Measurements from ENCODE around the gene CGB5.
"Not testable (repeated sequence)": the region's sequence is repeated elsewhere in the genome, so short reads cannot be mapped to it uniquely, and the experiment has no call there.

Gene CGB5

DNA sequence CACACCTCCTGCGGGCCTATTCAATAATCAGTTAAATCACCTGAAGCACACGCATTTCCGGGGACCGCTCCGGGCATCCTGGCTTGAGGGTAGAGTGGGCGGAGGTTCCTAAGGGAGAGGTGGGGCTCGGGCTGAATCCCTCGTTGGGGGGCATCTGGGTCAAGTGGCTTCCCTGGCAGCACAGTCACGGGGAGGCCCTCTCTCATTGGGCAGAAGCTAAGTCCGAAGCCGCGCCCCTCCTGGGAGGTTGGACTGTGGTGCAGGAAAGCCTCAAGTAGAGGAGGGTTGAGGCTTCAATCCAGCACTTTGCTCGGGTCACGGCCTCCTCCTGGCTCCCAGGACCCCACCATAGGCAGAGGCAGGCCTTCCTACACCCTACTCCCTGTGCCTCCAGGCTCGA lies at the start of gene CGB5:
Gene CGB5, plus strand, starts transcription at position 301 of the 400 bp plus-strand sequence. CDS start 362 bp downstream, outside the sequence.
- H3K36me3 ChIP-seq (ENCODE audit: control insufficient read depth in 2 of 2, insufficient read depth in 1 of 2, low read length in 2 of 2); H3K9me3 ChIP-seq (ENCODE audit: control insufficient read depth, insufficient read depth, low read depth, low read length); POLR2A ChIA-PET; CTCF ChIA-PET; H3K27ac ChIP-seq (ENCODE audit: extremely low read depth, low read depth, low read length); H3K4me3 ChIP-seq (ENCODE audit: low read depth, low read length); H3K4me1 ChIP-seq (ENCODE audit: control insufficient read depth, insufficient read depth, low read length): not testable (repeated sequence)

DNA sequence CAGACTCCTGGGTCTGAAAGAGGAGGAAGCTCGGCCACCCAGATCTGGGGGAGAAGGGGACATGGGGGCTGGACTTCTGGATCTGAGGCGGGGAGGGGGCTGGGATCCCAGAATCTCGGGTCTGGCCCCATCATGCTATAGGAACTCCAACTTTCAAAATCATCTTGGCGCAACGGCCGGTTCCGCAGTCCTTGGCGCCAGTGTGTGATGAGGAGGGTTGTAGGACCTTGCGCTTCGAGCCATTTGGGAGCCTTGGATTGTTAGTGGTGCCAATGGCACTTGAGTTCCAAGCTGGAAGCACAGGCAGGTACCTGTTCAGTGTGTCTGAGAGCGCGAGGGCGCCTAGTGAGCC lies 49.6 kb upstream of the CGB5 start:
- POLR2A ChIA-PET = interaction anchor here (0.5 to 2.8 kb wide), 38 partner anchors 9 to 498 kb away, joined by 3 to 33 read pairs (median 6); partner anchors contain the start of genes ALDH16A1, DHDH, FTL and LHB
- TF ChIP-seq, protein P1, sequence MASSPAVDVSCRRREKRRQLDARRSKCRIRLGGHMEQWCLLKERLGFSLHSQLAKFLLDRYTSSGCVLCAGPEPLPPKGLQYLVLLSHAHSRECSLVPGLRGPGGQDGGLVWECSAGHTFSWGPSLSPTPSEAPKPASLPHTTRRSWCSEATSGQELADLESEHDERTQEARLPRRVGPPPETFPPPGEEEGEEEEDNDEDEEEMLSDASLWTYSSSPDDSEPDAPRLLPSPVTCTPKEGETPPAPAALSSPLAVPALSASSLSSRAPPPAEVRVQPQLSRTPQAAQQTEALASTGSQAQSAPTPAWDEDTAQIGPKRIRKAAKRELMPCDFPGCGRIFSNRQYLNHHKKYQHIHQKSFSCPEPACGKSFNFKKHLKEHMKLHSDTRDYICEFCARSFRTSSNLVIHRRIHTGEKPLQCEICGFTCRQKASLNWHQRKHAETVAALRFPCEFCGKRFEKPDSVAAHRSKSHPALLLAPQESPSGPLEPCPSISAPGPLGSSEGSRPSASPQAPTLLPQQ (tag by site-specific recombination; IDR thresholded peaks at IDR 0.05) = no peak
- no peak for TF ChIP-seq ZNF274 (IDR thresholded peaks at IDR 0.05; ENCODE audit: low read length)
- TF ChIP-seq ZNF274 (tag by site-specific recombination; IDR thresholded peaks at IDR 0.05; ENCODE audit: borderline replicate concordance) = 0 out of 2 replicates have a peak, but pooled peaks have one; percentile 17
- TF ChIP-seq ZNF76 (tag by site-specific recombination; IDR thresholded peaks at IDR 0.05; ENCODE audit: borderline replicate concordance, low read depth) = peak; percentile 68
- TF ChIP-seq, protein P2, sequence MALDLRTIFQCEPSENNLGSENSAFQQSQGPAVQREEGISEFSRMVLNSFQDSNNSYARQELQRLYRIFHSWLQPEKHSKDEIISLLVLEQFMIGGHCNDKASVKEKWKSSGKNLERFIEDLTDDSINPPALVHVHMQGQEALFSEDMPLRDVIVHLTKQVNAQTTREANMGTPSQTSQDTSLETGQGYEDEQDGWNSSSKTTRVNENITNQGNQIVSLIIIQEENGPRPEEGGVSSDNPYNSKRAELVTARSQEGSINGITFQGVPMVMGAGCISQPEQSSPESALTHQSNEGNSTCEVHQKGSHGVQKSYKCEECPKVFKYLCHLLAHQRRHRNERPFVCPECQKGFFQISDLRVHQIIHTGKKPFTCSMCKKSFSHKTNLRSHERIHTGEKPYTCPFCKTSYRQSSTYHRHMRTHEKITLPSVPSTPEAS (tag by site-specific recombination; IDR thresholded peaks at IDR 0.05) = no peak
- TF ChIP-seq ZNF341 (tag by site-specific recombination; IDR thresholded peaks at IDR 0.05; ENCODE audit: low read depth) = peak; percentile 14; the same call in 1 of the 2 replicates
- 0 out of 2 replicates have a peak, but pooled peaks have one; percentile 10 for TF ChIP-seq ZBTB17 (tag by site-specific recombination; IDR thresholded peaks at IDR 0.05)

DNA sequence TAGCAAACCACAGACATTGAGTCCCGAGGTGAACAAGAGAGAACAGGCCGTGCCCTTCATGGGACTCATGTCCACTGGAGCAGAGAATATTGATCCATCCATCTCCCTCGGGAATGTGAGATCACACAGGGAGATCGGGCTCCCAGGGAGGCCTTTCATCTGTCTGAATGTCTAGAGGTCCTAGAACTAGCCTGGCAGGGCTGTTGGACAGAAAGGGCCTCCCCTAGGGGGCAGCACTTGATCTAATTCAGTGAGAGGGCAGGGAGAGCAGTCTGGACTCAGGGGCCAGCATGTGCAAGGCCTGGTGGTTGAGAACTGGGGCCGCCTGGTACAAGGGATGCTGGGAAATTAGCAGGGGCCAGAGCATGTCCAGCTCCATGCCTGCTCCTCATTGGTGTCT lies 45.7 kb upstream of the CGB5 start:
- H3K27ac ChIP-seq (ENCODE audit: extremely low read depth, low read depth, low read length) = no peak overlapping the region

More for the DNA sequence above, 49.6 kb upstream of the CGB5 start:
- H3K27ac ChIP-seq (ENCODE audit: extremely low read depth, low read depth, low read length) = peak overlapping the region; percentile 58
- CTCF ChIA-PET = interaction anchor here (0.6 to 2.9 kb wide), 32 partner anchors 10 to 214 kb away, joined by 3 to 79 read pairs (median 5); partner anchors contain the start of gene CGB7
- H3K4me3 ChIP-seq (ENCODE audit: low read depth, low read length) = peak overlapping the region; percentile 81
- H3K36me3 ChIP-seq (ENCODE audit: control insufficient read depth in 2 of 2, insufficient read depth in 1 of 2, low read length in 2 of 2) = peaks cover 7 to 24% of the 10 kb centered on the region in 2 experiments; a peak in 2 of 3 replicates
- no peaks in the 10 kb centered on the region for H3K9me3 ChIP-seq (ENCODE audit: control insufficient read depth, insufficient read depth, low read depth, low read length)
- H3K4me1 ChIP-seq (ENCODE audit: control insufficient read depth, insufficient read depth, low read length) = peaks cover 12% of the 10 kb centered on the region; the same call in 1 of the 2 replicates

More for the DNA sequence above, 45.7 kb upstream of the CGB5 start:
- TF ChIP-seq, protein P3, sequence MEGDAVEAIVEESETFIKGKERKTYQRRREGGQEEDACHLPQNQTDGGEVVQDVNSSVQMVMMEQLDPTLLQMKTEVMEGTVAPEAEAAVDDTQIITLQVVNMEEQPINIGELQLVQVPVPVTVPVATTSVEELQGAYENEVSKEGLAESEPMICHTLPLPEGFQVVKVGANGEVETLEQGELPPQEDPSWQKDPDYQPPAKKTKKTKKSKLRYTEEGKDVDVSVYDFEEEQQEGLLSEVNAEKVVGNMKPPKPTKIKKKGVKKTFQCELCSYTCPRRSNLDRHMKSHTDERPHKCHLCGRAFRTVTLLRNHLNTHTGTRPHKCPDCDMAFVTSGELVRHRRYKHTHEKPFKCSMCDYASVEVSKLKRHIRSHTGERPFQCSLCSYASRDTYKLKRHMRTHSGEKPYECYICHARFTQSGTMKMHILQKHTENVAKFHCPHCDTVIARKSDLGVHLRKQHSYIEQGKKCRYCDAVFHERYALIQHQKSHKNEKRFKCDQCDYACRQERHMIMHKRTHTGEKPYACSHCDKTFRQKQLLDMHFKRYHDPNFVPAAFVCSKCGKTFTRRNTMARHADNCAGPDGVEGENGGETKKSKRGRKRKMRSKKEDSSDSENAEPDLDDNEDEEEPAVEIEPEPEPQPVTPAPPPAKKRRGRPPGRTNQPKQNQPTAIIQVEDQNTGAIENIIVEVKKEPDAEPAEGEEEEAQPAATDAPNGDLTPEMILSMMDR (tag by site-specific recombination; IDR thresholded peaks at IDR 0.05) = peak; percentile 42
- TF ChIP-seq ZNF521 (tag by site-specific recombination; IDR thresholded peaks at IDR 0.05) (no peak), ZNF677 (tag by site-specific recombination; IDR thresholded peaks at IDR 0.05) (no peak), ZBTB17 (tag by site-specific recombination; IDR thresholded peaks at IDR 0.05) (0 out of 2 replicates have a peak, but pooled peaks have one; percentile 21), ZNF623 (tag by site-specific recombination; IDR thresholded peaks at IDR 0.05) (peak; percentile 43), GLIS1 (tag by site-specific recombination; IDR thresholded peaks at IDR 0.05) (peak; percentile 78), ZIC2 (tag by site-specific recombination; IDR thresholded peaks at IDR 0.05) (0 out of 2 replicates have a peak, but pooled peaks have one; percentile 14)
- TF ChIP-seq, protein P4, sequence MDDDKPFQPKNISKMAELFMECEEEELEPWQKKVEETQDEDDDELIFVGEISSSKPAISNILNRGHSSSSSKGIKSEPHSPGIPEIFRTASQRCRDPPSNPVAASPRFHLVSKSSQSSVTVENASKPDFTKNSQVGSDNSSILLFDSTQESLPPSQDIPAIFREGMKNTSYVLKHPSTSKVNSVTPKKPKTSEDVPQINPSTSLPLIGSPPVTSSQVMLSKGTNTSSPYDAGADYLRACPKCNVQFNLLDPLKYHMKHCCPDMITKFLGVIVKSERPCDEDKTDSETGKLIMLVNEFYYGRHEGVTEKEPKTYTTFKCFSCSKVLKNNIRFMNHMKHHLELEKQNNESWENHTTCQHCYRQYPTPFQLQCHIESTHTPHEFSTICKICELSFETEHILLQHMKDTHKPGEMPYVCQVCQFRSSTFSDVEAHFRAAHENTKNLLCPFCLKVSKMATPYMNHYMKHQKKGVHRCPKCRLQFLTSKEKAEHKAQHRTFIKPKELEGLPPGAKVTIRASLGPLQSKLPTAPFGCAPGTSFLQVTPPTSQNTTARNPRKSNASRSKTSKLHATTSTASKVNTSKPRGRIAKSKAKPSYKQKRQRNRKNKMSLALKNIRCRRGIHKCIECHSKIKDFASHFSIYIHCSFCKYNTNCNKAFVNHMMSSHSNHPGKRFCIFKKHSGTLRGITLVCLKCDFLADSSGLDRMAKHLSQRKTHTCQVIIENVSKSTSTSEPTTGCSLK (tag by site-specific recombination; IDR thresholded peaks at IDR 0.05) = no peak
- TF ChIP-seq, protein P5, sequence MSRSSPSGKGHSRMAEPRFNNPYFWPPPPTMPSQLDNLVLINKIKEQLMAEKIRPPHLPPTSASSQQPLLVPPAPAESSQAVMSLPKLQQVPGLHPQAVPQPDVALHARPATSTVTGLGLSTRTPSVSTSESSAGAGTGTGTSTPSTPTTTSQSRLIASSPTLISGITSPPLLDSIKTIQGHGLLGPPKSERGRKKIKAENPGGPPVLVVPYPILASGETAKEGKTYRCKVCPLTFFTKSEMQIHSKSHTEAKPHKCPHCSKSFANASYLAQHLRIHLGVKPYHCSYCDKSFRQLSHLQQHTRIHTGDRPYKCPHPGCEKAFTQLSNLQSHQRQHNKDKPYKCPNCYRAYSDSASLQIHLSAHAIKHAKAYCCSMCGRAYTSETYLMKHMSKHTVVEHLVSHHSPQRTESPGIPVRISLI (tag by site-specific recombination; IDR thresholded peaks at IDR 0.05) = no peak
- Histone ChIP-seq H3K4me3 (ENCODE audit: low read depth, low read length) (no peak overlapping the region), H3K4me1 (ENCODE audit: control insufficient read depth, insufficient read depth, low read length) (0 out of 2 replicates have a peak, but pooled peaks cover 6% of the 10 kb centered on the region), H3K36me3 (ENCODE audit: control insufficient read depth in 2 of 2, insufficient read depth in 1 of 2, low read length in 2 of 2) (peaks cover 25 to 30% of the 10 kb centered on the region in 2 experiments; a peak in 2 of 3 replicates), H3K9me3 (ENCODE audit: control insufficient read depth, insufficient read depth, low read depth, low read length) (no peaks in the 10 kb centered on the region)
- CTCF ChIA-PET = interaction anchor here (0.6 to 5.5 kb wide), 38 partner anchors 9 to 1050 kb away, joined by 3 to 133 read pairs (median 4); partner anchors contain the start of gene KCNA7
- POLR2A ChIA-PET = interaction anchor here (0.5 kb wide), 1 partner anchor 8 kb away, joined by 5 read pairs; no protein-coding TSS in a partner anchor
